Stimulated activated CD4-positive, alpha-beta T cell treated with anti-CD3 and anti-CD28 coated beads, TNF-alpha, amount 100 ng/mL, for 1 hour (primary cell): ENCODE results near the gene RASA3.

ENCODE experiments used
- DNase-seq, 3 donors: peaks; one replicate each; pipeline ENCODE4 v3.0.0-alpha.2; 2020; ENCODE audit warnings: low read depth in 3 of 3, low spot score in 1 of 3

Gene RASA3

GRCh38 chr13:114010401-114011101 lies 121.9 kb downstream of the RASA3 start:
- DNase-seq = no peak

GRCh38 chr13:114009590-114010400 lies 122.6 kb downstream of the RASA3 start:
- no peak for DNase-seq

- DNase-seq = no peak
Observed at GRCh38 chr13:114008964-114009589, 123.3 kb downstream of the RASA3 start.

GRCh38 chr13:114007566-114007965 lies 124.9 kb downstream of the RASA3 start:
- DNase-seq = no peak

- DNase-seq = no peak
Observed at GRCh38 chr13:114005206-114005724, 127.2 kb downstream of the RASA3 start.

GRCh38 chr13:114004420-114005205 lies 127.8 kb downstream of the RASA3 start:
- DNase-seq = no peak

- no peak for DNase-seq
Observed at GRCh38 chr13:114002771-114003321, 129.6 kb downstream of the RASA3 start.

- DNase-seq = no peak
Observed at GRCh38 chr13:114002009-114002544, 130.3 kb downstream of the RASA3 start.

- no peak for DNase-seq
Observed at GRCh38 chr13:114001331-114002008, 131.0 kb downstream of the RASA3 start.

- no peak for DNase-seq
Observed at GRCh38 chr13:114000151-114001040, 132.0 kb downstream of the RASA3 start.

GRCh38 chr13:113999618-113999910 lies 132.9 kb downstream of the RASA3 start:
- DNase-seq = no peak

- no peak for DNase-seq
Observed at GRCh38 chr13:113998781-113999617, 133.4 kb downstream of the RASA3 start.

GRCh38 chr13:113997845-113998751 lies 134.3 kb downstream of the RASA3 start:
- no peak for DNase-seq

GRCh38 chr13:113996912-113997745 lies 135.3 kb downstream of the RASA3 start:
- no peak for DNase-seq

GRCh38 chr13:113996081-113996911 lies 136.1 kb downstream of the RASA3 start:
- DNase-seq = no peak
